ENCODE data around the gene PTPRB. TPM values are rescaled to one million over a fixed set of nuclear protein-coding genes. Genes with fewer than 3 reads are reported as not detected.

Gene PTPRB
- total RNA-seq, 1 donor from 2014 or later: 91.4 TPM

- DNase-seq (no peak), ATAC-seq (no peak)
- H3K4me1 ChIP-seq: peaks cover 7% of the 10 kb centered on the region
- intact Hi-C loops (cut with DNase I): no loop called here
- H3K27me3 ChIP-seq (ENCODE audit: low read depth): no peaks in the 10 kb centered on the region
- H3K27ac ChIP-seq: no peak overlapping the region
- no peaks in the 10 kb centered on the region for H3K36me3 ChIP-seq
- TF ChIP-seq CTCF (IDR thresholded peaks at IDR 0.05): no peak
- H3K9me3 ChIP-seq: no peaks in the 10 kb centered on the region
- H3K4me3 ChIP-seq: no peak overlapping the region
Observed at GRCh38 chr12:70482764-70483163, 154.5 kb downstream of the PTPRB start.

GRCh38 chr12:70469221-70469820 is 167.9 kb downstream of the PTPRB start:
- intact Hi-C loops (cut with DNase I): no loop called here

GRCh38 chr12:70468741-70469140 is 168.5 kb downstream of the PTPRB start:
- no peak for DNase-seq
- H3K4me1 ChIP-seq: no peaks in the 10 kb centered on the region
- no peak for TF ChIP-seq CTCF (IDR thresholded peaks at IDR 0.05)
- no peaks in the 10 kb centered on the region for H3K36me3 ChIP-seq
- peak overlapping the region; percentile 30 for H3K4me3 ChIP-seq
- intact Hi-C loops (cut with DNase I): no loop called here
- H3K9me3 ChIP-seq: peaks cover 7% of the 10 kb centered on the region
- no peak overlapping the region for H3K27ac ChIP-seq
- no peaks in the 10 kb centered on the region for H3K27me3 ChIP-seq (ENCODE audit: low read depth)
- no peak for ATAC-seq

More at GRCh38 chr12:70469221-70469820, 167.9 kb downstream of the PTPRB start:
- no peak for TF ChIP-seq CTCF (IDR thresholded peaks at IDR 0.05)
- no peaks in the 10 kb centered on the region for H3K4me1 ChIP-seq
- peak overlapping the region; percentile 30 for H3K4me3 ChIP-seq
- ATAC-seq (no peak), DNase-seq (no peak)
- H3K36me3 ChIP-seq: no peaks in the 10 kb centered on the region
- peaks cover 2% of the 10 kb centered on the region for H3K9me3 ChIP-seq
- H3K27me3 ChIP-seq (ENCODE audit: low read depth): no peaks in the 10 kb centered on the region
- H3K27ac ChIP-seq: no peak overlapping the region

GRCh38 chr12:70467918-70468733 is 169.1 kb downstream of the PTPRB start:
- peak overlapping the region; percentile 30 for H3K4me3 ChIP-seq
- H3K27me3 ChIP-seq (ENCODE audit: low read depth): no peaks in the 10 kb centered on the region
- no peaks in the 10 kb centered on the region for H3K36me3 ChIP-seq
- intact Hi-C loops (cut with DNase I): no loop called here
- peak overlapping the region; percentile 14 for H3K27ac ChIP-seq
- ATAC-seq: no peak
- DNase-seq: peak; percentile 53
- TF ChIP-seq CTCF (IDR thresholded peaks at IDR 0.05): no peak
- no peaks in the 10 kb centered on the region for H3K4me1 ChIP-seq
- H3K9me3 ChIP-seq: peaks cover 7% of the 10 kb centered on the region

- intact Hi-C loops (cut with DNase I): no loop called here
- Histone ChIP-seq H3K27me3 (ENCODE audit: low read depth) (no peaks in the 10 kb centered on the region), H3K4me1 (no peaks in the 10 kb centered on the region), H3K27ac (no peak overlapping the region), H3K4me3 (no peak overlapping the region), H3K36me3 (no peaks in the 10 kb centered on the region), H3K9me3 (peaks cover 7% of the 10 kb centered on the region)
- no peak for TF ChIP-seq CTCF (IDR thresholded peaks at IDR 0.05)
- no peak for ATAC-seq
- DNase-seq: no peak
Observed at GRCh38 chr12:70467476-70467875, 169.8 kb downstream of the PTPRB start.
